ENCODE results near the gene IRF2. TPM values are rescaled to one million over a fixed set of nuclear protein-coding genes. Genes with fewer than 3 reads are reported as not detected.

Gene IRF2
- total RNA-seq, 3 donors from 2014 or later = 39.3 to 59.8 (median 53.5) TPM

- peak overlapping the region; percentile 91 for H3K4me3 ChIP-seq
- peaks cover 4% of the 10 kb centered on the region for H3K36me3 ChIP-seq (ENCODE audit: low read depth)
- DNase-seq (peak; percentile 60 to 76 (median 68)), ATAC-seq (peak; percentile 22)
- H3K4me1 ChIP-seq (ENCODE audit: low read depth) = peaks cover 17% of the 10 kb centered on the region
- no peak for TF ChIP-seq CTCF (IDR thresholded peaks at IDR 0.05)
- intact Hi-C loops (cut with DNase I, micrococcal nuclease) = loop anchor here in 1 of 2 donors (10.0 kb wide), 1 partner anchor 61 kb away; no protein-coding TSS in a partner anchor
- no peaks in the 10 kb centered on the region for H3K9me3 ChIP-seq
Observed at GRCh38 chr4:184473499-184474262, 669 bp downstream of the IRF2 start.

- intact Hi-C loops (cut with DNase I, micrococcal nuclease) = loop anchor here in 1 of 2 donors (10.0 kb wide), 1 partner anchor 62 kb away; no protein-coding TSS in a partner anchor
- Histone ChIP-seq H3K4me3 (peak overlapping the region; percentile 91), H3K4me1 (ENCODE audit: low read depth) (peaks cover 19% of the 10 kb centered on the region), H3K9me3 (no peaks in the 10 kb centered on the region), H3K36me3 (ENCODE audit: low read depth) (peaks cover 4% of the 10 kb centered on the region)
- TF ChIP-seq CTCF (IDR thresholded peaks at IDR 0.05) = no peak
- DNase-seq = peak; percentile 92 to 95 (median 94)
- ATAC-seq = peak; percentile 76
Observed at GRCh38 chr4:184472614-184473498, 1.5 kb downstream of the IRF2 start.

- peak; percentile 1 for ATAC-seq
- peaks cover 4% of the 10 kb centered on the region for H3K36me3 ChIP-seq (ENCODE audit: low read depth)
- H3K9me3 ChIP-seq = no peaks in the 10 kb centered on the region
- H3K4me3 ChIP-seq = peak overlapping the region; percentile 91
- no peak for TF ChIP-seq CTCF (IDR thresholded peaks at IDR 0.05)
- intact Hi-C loops (cut with DNase I, micrococcal nuclease) = loop anchor here in 1 of 2 donors (10.0 kb wide), 1 partner anchor 63 kb away; no protein-coding TSS in a partner anchor
- peak in 1 of 3 donors; percentile 59 for DNase-seq
- H3K4me1 ChIP-seq (ENCODE audit: low read depth) = peaks cover 26% of the 10 kb centered on the region
Observed at GRCh38 chr4:184471881-184472613, 2.3 kb downstream of the IRF2 start.

- intact Hi-C loops (cut with DNase I, micrococcal nuclease) = loop anchor here in 1 of 2 donors (10.0 kb wide), 1 partner anchor 64 kb away; no protein-coding TSS in a partner anchor
- H3K9me3 ChIP-seq = no peaks in the 10 kb centered on the region
- DNase-seq (no peak), ATAC-seq (no peak)
- TF ChIP-seq CTCF (IDR thresholded peaks at IDR 0.05) = no peak
- H3K4me1 ChIP-seq (ENCODE audit: low read depth) = peaks cover 27% of the 10 kb centered on the region
- H3K36me3 ChIP-seq (ENCODE audit: low read depth) = peaks cover 4% of the 10 kb centered on the region
- H3K4me3 ChIP-seq = no peak overlapping the region
Observed at GRCh38 chr4:184470785-184471110, 3.6 kb downstream of the IRF2 start.

GRCh38 chr4:184466634-184467033 lies 7.7 kb downstream of the IRF2 start:
- Histone ChIP-seq H3K9me3 (no peaks in the 10 kb centered on the region), H3K36me3 (ENCODE audit: low read depth) (no peaks in the 10 kb centered on the region), H3K4me1 (ENCODE audit: low read depth) (peaks cover 26% of the 10 kb centered on the region), H3K4me3 (no peak overlapping the region)
- no peak for DNase-seq
- no peak for TF ChIP-seq CTCF (IDR thresholded peaks at IDR 0.05)
- peak; percentile 63 for ATAC-seq
- intact Hi-C loops (cut with DNase I, micrococcal nuclease) = no loop called here
